Stimulated activated CD4-positive, alpha-beta T cell treated with anti-CD3 and anti-CD28 coated beads, Interleukin-12 subunit alpha, Interleukin-12 subunit beta, amount 100 ng/mL, for 24 hours (primary cell): ENCODE measurements around the gene MCCC1.
"Not testable (repeated sequence)": the region's sequence is repeated elsewhere in the genome, so short reads cannot be mapped to it uniquely, and the experiment has no call there.

Experiments
- DNase-seq, 2 experiments: peaks; one replicate each; pipeline ENCODE4 v3.0.0-alpha.2; 2020; ENCODE audit warnings: low read depth in 2 of 2

Gene MCCC1

GRCh38 chr3:183099026-183099837 is at the start of gene MCCC1:
MCCC1 (minus strand) TSS chr3:183099496; CDS start chr3:183099440, 56 bp downstream.
- DNase-seq: peak; percentile 94 to 97

GRCh38 chr3:183148056-183148455 is 48.8 kb upstream of the MCCC1 start:
- no peak for DNase-seq

GRCh38 chr3:183144363-183144762 is 45.1 kb upstream of the MCCC1 start:
- DNase-seq: no peak

- DNase-seq: no peak
Measured at GRCh38 chr3:183142199-183142598, 42.9 kb upstream of the MCCC1 start.

GRCh38 chr3:183134844-183135243 is 35.5 kb upstream of the MCCC1 start:
- DNase-seq: no peak

GRCh38 chr3:183132409-183132808 is 33.1 kb upstream of the MCCC1 start:
- DNase-seq: no peak

- no peak for DNase-seq
Measured at GRCh38 chr3:183131735-183132134, 32.4 kb upstream of the MCCC1 start.

- DNase-seq: no peak
Measured at GRCh38 chr3:183131186-183131725, 32.0 kb upstream of the MCCC1 start.

GRCh38 chr3:183129243-183129642 is 29.9 kb upstream of the MCCC1 start:
- no peak for DNase-seq

GRCh38 chr3:183128709-183129108 is 29.4 kb upstream of the MCCC1 start:
- DNase-seq: no peak

- no peak for DNase-seq
Measured at GRCh38 chr3:183123891-183124290, 24.6 kb upstream of the MCCC1 start.

- no peak for DNase-seq
Measured at GRCh38 chr3:183122257-183122932, 23.1 kb upstream of the MCCC1 start.

GRCh38 chr3:183120538-183121215 is 21.4 kb upstream of the MCCC1 start:
- no peak for DNase-seq

GRCh38 chr3:183117056-183117455 is 17.8 kb upstream of the MCCC1 start:
- no peak for DNase-seq

- peak; percentile 34 to 45 for DNase-seq
Measured at GRCh38 chr3:183116025-183116614, 16.8 kb upstream of the MCCC1 start.

- DNase-seq: no peak
Measured at GRCh38 chr3:183114384-183115178, 15.3 kb upstream of the MCCC1 start.

- DNase-seq: not testable (repeated sequence)
Measured at GRCh38 chr3:183109847-183110246, 10.6 kb upstream of the MCCC1 start.

- DNase-seq: no peak
Measured at GRCh38 chr3:183108470-183108869, 9.2 kb upstream of the MCCC1 start.

- no peak for DNase-seq
Measured at GRCh38 chr3:183108001-183108449, 8.7 kb upstream of the MCCC1 start.

GRCh38 chr3:183107372-183107771 is 8.1 kb upstream of the MCCC1 start:
- DNase-seq: not testable (repeated sequence)

- no peak for DNase-seq
Measured at GRCh38 chr3:183106635-183107034, 7.3 kb upstream of the MCCC1 start.
